Endometrial microvascular endothelial cells (primary cell): ENCODE results near the gene AGFG1. TPM values are rescaled to one million over a fixed set of nuclear protein-coding genes. Genes with fewer than 3 reads are reported as not detected.
"Not testable (repeated sequence)": the region's sequence is repeated elsewhere in the genome, so short reads cannot be mapped to it uniquely, and the experiment has no call there.

Source experiments
- in situ Hi-C: cut with HindIII; loops from 2 replicates; pipeline ENCODE4 v1.10.0; 2017; ENCODE audit warnings: low sequenced_read_pairs, low pct_unique_long_range_greater_than_20kb; ENCODE audit errors: inconsistent ontology term
- total RNA-seq: library from RNA; depleted of rRNA; stranded (reverse); fragments of >200 nt; gene quantifications from one replicate; pipeline ENCODE4 v1.2.3, GENCODE V29; 2015; ENCODE audit errors: inconsistent ontology term

The AGFG1 gene
- total RNA-seq, 1 donor from 2014 or later, result 104 TPM

DNA sequence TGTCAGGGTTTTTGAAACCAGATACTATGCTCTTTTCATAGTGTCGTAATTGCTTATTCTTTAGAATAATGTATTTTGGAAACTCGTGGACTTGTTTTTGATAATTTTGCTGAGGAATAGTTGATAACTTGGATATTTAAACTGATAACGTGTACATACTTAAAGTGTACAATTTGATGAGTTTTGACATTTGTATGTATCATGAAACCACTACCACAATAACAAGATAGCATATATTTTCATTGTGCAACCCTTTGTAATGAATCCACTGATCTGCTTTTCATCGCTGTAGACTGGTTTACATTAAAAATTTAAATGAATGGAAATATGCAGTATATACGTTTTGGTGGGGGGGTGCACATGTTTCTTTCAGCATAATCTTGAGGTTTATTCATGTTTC is 45.8 kb downstream of the AGFG1 start:
- in situ Hi-C loops, result no loop called here

DNA sequence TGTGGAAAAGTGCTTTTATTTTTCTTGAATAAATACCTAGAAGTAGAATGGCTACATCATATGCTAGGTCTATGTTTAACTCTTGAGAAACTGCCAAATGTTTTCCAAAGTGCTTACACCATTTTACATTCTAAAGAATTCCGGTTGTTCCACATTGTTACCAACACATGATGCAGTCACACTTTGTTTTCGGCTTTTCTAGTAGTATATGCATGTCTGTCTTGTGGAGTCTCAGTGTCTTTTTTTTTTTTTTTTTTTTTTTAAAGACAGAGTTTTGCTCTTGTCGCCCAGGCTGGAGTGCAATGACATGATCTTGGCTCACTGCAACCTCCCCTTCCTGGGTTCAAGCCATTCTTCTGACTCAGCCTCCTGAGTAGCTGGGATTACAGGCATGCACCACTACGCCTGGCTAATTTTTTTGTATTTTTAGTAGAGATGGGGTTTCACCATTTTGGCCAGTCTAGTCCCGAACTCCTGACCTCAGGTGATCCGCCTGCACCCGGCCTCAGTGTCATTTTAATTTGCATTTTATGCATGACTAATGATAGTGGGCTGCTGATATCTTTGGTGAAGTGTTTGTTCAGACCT is 46.4 kb downstream of the AGFG1 start:
- in situ Hi-C loops, result not testable (repeated sequence)

DNA sequence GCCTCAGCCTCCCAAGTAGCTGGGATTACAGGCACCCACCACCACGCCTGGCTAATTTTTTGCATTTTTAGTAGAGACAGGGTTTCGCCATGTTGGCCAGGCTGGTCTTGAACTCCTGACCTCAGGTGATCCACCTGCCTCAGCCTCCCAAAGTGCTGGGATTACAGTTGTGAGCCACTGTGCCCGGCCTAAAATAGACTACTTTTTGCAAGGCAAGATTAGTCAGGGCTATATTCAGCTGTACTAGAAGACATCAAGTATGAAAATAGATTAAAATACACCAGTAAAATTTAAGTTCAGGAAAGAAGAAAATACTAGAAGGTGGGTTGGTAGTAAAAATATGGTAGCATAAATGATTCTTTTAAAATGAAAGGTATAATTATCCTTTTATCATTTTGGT is 49.2 kb downstream of the AGFG1 start:
- in situ Hi-C loops, result not testable (repeated sequence)

DNA sequence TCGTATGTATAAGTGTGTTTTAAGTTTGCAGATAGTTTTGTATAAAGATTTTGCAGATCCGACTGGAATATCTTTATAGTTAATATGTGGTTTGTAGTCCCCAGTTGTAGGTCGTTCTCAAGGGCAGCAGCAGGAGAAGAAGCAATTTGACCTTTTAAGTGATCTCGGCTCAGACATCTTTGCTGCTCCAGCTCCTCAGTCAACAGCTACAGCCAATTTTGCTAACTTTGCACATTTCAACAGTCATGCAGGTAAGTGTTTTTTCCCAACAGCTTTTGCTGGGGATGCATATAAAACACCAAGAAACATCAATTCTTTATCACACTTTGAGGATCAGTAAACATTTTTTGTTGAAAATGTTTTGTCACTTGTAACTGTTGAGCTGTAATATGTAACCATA is 52.7 kb downstream of the AGFG1 start:
- in situ Hi-C loops, result no loop called here

DNA sequence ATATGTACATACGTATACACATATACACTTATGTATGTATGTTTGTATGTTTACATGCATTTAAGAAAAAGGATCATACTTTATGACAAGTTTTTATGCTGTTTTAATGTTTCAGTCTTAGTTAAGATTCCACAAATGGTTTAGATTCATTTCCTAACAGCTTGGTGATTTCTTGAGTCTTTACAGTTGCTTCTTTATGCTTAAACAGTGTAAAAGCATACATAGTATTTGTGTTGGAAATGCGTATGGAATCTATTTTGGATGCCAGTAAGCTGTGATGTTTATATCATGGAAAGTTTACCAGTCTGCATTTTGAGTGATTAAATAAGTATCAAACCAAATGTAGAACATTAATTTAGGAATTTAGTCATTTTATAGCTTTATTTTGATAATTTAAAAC is 55.4 kb downstream of the AGFG1 start:
- in situ Hi-C loops, result no loop called here

DNA sequence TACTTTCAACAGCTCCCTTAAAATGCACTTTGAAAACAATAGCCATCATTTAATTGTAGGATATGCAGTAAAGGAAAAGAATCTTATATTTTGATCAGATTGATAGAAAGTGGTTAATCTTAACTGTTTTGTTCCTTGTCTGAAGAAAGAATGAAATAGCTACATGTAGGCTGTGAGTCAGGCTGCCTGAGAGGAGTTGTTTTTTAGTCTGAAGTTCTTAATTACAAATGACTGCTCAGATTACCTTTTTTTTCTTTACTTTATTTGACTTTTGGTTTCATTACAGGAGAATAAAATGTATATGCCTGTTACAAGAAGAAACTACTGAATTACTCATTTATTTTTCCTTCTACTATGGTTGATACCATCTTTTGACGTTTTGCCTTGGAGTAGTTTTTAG is 56.8 kb downstream of the AGFG1 start:
- in situ Hi-C loops, result no loop called here

DNA sequence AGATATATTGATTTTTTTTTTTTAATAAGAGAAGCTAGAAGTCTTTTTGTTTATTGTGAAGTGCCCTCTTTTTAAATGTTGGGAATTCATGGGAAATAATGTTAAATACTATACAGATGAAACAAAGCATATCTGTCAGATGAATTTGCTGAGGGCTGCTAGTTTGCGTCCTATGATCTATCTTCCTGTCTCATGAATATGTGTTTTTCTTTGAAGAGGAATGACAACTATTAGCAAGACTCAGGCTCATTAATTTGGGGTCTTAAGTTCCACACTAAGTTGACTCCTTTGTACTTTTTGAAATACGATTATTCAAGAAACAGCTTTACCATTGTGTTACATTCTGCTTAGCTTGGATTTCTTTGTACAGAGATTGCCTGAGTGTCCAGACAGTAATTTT is 57.9 kb downstream of the AGFG1 start:
- in situ Hi-C loops, result no loop called here

DNA sequence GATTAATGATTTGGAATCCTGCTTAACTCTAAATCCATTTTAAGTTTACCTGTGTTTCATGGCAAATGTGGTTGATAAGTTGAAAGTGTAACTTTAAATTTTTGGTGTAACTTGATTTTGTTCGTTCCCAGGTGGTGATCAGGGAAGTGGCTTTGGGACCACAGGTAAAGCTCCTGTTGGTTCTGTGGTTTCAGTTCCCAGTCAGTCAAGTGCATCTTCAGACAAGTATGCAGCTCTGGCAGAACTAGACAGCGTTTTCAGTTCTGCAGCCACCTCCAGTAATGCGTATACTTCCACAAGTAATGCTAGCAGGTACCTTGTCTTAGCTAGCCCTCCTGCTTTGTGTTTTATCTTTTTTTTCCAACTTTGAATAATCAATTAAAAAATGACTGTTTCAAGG is 62.8 kb downstream of the AGFG1 start:
- in situ Hi-C loops, result no loop called here

DNA sequence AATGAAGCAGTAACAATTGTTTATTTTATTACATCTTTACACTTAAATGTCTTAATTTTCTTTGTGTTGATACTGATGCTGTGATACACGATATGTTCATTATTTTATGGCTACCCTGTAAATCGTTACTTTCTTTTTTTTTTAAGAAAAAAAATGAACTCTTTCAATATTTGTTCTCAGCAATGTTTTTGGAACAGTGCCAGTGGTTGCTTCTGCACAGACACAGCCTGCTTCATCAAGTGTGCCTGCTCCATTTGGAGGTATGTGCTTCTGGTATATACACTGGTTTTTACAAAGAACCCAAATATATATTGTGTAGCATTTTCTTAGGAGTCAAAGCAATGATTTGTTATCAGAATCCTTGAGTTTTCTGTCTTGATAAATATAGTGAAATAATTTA is 64.5 kb downstream of the AGFG1 start:
- in situ Hi-C loops, result no loop called here

DNA sequence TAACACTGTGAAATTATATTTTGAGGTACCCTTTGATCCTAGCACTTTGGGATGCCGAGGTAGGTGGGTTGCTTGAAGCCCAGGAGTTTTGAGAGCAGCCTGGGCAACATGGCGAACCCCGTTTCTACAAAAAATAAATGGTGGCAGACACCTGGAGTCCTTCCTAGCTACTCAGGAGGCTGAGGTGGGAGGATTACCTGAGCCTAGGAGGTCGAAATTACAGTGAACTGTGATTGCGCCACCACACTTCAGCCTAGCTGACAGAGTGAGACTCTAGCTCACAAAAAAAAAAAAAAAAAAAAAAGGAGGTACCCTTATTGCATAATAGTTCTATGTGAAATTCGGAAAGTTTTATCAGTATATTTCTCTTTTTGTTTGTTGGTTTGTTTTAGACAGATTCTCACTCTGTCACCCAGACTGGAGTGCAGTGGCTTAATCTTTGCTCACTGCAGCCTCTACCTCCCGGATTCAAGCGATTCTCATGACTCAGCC is 67.6 kb downstream of the AGFG1 start:
- in situ Hi-C loops, result no loop called here

DNA sequence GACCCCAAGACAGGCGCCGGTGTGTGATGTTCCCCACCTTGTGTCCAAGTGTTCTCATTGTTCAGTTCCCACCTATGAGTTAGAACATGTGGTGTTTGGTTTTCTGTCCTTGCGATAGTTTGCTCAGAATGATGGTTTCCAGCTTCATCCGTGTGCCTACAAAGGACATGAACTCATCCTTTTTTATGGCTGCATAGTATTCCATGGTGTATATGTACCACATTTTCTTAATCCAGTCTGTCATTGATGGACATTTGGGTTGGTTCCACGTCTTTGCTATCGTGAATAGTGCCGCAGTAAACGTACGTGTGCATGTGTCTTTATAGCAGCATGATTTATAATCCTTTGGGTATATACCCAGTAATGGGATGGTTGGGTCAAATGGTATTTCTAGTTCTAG is 68.4 kb downstream of the AGFG1 start:
- in situ Hi-C loops, result not testable (repeated sequence)

DNA sequence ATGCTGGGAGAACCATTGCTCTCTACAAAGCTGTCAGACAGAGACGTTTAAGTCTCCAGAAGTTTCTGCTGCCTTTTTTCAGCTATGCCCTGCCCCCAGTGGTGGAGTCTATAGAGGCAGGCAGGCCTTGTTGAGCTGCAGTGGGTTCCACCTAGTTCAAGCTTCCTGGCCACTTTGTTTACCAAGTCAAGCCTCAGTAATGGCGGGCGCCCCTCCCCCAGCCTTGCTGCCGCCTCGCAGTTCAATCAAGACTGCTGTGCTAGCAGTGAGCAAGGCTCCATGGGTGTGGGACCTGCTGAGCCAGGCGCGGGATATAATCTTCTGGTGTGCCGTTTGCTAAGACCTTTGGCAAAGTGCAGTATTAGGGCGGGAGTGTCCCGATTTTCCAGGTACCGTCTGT is 74.0 kb downstream of the AGFG1 start:
- in situ Hi-C loops, result no loop called here

DNA sequence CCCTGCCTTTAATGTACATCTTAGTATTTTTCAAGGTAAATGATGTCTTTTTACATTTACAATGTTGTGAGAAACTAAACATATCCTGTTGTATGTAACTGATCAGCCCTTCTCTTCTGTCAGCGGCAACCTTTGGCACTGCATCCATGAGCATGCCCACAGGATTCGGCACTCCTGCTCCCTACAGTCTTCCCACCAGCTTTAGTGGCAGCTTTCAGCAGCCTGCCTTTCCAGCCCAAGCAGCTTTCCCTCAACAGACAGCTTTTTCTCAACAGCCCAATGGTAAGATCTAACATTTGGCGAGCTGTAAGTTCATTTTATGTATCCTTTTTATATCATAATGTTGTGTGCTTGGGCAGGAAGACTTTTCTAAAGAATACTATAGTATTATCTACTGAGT is 79.9 kb downstream of the AGFG1 start:
- in situ Hi-C loops, result no loop called here

DNA sequence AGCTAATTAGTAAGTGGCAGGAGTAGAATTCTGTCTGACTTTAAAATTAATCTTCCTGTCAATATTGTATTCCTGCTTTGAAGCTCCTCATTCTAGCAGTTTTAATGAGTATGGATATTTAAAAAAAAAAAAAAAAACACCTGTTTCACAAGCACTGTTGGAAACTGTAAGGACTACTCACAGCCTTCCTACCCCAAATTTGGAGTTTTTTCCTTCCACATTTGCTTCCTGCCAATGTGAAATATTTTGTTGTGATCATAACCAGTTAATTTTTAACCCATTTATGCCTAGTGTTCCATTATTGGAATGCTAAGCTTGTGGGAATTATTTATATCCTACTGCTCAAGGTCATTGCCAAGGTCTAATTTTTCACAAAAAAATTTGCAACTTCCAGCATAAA is 90.6 kb downstream of the AGFG1 start:
- in situ Hi-C loops, result no loop called here

DNA sequence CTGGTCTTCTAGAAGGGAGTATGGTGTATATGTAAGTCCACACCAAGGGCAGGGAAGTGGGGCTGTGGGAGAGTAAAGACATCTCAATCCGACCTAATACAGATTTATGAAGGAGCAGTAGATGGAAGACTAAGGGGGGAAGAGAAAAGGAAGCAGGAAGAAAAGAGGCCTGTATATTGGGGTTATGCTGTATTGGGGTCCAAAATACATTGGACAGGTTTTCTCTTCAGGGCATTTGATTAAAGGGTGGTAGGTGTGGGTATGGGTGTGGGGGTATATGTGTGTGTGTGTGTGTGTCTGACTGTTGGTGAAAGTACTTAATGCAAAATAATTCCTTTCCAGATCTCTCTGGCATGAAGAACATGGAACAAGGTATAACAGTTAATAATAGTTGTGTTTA is 93.1 kb downstream of the AGFG1 start:
- in situ Hi-C loops, result no loop called here

DNA sequence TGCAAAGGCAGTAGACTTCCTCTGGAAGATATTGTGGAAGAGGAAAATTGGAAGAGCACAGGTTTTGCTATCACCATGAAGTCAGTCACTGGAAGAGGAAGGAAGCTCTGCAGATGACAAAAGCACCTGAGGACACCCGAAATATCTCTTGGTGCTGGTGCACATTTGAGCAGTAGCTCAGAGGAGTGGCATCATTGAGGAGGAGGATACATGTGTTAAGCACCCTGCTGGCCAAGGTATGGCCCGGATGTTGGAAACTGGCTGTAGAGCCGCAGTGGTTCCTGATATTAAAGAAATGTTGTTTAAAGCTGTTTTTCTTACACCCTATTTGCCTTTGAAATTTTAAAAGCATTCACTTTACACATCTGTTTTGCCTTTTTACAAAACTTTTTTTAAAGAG is 94.1 kb downstream of the AGFG1 start:
- in situ Hi-C loops, result no loop called here

DNA sequence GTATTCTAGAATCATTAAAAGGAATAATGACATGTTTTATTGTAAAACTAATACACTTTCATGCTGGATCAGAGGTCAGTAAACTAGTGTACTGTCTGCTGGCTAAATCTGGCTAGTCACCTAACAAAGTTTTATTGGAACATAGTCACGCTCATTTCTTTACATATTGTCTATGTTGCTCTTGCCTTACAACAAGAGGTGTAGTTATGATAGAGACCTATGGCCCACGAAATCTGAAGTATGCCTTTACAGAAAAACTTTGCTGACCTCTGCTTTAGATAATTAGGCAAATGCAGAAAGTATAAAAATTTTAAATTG is 96.9 kb downstream of the AGFG1 start:
- in situ Hi-C loops, result no loop called here

DNA sequence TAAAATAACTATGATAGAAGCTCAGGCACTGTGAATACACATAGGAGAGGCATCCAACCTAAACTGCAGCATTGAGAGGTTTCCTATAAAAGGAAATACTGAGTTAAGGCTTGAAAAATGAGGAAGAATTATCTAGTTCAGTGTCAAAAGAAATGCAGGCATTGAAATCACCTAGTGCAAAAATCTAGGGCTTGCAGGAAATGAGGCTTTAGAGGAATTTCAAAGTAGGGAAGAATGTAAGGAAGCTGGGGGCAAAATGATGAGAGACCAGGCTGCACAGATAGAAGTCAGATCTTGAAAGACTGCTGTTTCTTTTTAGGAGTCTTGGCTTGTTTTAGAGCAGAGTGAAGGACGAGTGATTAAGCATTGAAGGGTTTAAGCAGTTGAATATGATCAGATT is 98.7 kb downstream of the AGFG1 start:
- in situ Hi-C loops, result no loop called here

DNA sequence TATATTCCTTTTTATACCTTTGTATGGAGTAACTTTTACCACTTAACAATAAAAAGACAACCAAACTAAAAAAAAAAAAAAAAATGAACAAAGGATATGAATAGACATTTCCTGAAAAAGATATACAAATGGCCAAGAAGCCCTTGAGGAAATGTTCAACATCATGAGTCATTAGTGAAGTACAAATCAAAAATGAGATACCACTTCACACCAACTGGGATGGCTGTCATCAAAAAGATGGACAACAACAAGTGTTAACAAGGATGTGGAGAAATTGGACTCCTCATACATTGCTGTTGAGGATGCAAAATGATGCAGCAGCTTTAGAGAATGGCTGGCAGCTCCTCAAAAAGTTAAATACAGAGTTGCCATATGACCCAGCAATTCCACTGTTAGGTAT is 104.2 kb downstream of the AGFG1 start:
- in situ Hi-C loops, result no loop called here

DNA sequence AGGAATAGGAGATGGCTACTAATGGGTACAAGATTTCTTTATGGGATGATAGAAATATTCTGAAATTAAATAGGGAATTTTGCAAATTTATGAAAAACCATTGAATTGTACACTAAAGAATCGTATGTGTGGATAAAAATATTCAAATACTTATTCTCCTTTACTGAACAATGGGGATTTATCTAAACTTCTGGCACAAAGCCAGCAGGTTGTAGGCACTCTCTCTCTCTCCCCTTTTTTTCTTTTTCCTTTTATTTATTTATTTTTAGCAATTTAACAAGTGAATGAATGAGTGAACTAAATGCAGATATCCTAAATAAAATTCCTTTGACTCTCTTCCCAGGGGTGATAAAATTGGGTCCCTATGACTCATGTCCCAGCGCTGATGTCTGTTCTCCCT is 104.9 kb downstream of the AGFG1 start:
- in situ Hi-C loops, result no loop called here

DNA sequence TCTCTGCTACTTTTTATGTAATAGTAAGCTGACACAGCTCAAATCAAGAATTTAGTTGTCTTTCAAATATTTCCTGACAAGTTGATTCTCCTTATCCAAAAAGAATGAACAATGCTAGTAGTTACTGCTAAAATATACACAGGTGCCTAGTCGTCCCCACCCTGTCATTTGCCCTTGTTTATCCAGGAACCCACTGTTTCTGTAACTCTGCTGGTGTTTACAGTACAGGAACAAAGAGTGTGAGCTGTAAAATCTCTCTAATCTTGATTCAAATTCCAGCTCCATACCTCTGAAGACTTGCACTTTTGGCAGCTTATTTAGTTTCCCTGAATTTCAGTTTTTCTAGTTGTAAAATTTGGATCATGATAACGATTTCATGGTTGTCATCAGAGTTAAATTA is 105.6 kb downstream of the AGFG1 start:
- in situ Hi-C loops, result no loop called here

DNA sequence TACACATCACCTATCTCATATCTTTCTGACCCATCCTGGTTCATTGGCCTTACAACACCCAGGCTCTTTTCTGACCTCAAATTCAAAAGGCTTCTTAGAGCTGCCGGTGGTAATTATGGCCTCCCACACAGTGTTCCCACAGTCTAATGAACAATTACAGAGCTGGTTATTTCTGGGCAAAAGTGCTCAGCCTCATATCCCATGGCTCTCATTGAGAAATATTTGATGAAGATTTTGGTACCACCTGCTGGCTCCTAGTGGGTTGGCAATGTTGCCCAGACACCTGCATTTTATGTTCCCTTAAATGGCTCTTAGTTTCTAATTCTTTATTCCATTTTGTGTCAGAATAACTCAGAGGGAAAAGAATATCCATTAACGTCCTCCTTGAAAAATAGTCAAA is 106.7 kb downstream of the AGFG1 start:
- in situ Hi-C loops, result no loop called here
